NT2/D1 (cell line): ENCODE results near the gene KIRREL2.

Experiments used
- YY1 ChIP-seq: IDR thresholded peaks from 2 replicates; pipeline ENCODE4 v1.6.1; 2011; ENCODE audit not compliant: insufficient read length, insufficient read depth
- ZNF274 ChIP-seq: IDR thresholded peaks from 2 replicates; pipeline ENCODE4 v1.6.1; 2011; ENCODE audit warnings: mild to moderate bottlenecking, low read depth, low read length

GRCh38 chr19:35872180-35872579 lies 15.5 kb downstream of the KIRREL2 start:
- TF ChIP-seq ZNF274 (no peak), YY1 (peak; percentile 34)
